Ovary (tissue), 3 donors: ENCODE data around the gene PTCH1.

Experiments
- EP300 ChIP-seq: sonication (generic); formaldehyde crosslinking; IDR thresholded peaks from one replicate; pipeline ENCODE4 v1.6.1; 2017; ENCODE audit warnings: antibody characterized with exemption
- POLR2A ChIP-seq: fragments of 450-650 bp; IDR thresholded peaks from one replicate; pipeline ENCODE4 v1.6.1; 2017; ENCODE audit warnings: antibody characterized with exemption, mild to moderate bottlenecking, moderate library complexity
- TF ChIP-seq, protein P1 (sequence below), 3 donors: fragments of 450-650 bp in 2 of 3; fragments of 200-600 bp in 1 of 3; IDR thresholded peaks; one replicate each; pipeline versions ENCODE4 v1.5.1 to v1.8.0; 2016 to 2022; ENCODE audit warnings: antibody characterized with exemption in 3 of 3, mild to moderate bottlenecking in 1 of 3
- donor health status: DM: no; HTN: no; CAD: no.

DNA sequence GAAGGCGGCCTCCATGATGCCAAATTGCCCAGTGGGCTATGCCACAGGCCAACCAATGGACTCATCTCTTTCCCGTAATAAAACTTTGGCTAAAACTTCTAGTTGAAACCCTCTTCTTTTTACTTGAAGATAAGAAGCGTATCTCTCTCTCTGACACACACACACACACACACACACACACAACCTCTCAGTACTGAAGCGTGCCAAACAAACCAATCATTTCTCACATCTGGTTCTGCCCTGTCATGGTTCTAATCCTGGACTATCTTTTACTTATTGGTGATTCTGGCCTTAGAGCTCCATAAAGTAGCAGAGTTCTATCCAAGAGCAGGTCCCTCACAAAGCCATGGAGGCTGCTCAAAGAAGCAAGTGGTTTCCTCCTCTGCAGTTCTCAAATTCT lies 64.6 kb downstream of the PTCH1 start:
- TF ChIP-seq, protein P1, sequence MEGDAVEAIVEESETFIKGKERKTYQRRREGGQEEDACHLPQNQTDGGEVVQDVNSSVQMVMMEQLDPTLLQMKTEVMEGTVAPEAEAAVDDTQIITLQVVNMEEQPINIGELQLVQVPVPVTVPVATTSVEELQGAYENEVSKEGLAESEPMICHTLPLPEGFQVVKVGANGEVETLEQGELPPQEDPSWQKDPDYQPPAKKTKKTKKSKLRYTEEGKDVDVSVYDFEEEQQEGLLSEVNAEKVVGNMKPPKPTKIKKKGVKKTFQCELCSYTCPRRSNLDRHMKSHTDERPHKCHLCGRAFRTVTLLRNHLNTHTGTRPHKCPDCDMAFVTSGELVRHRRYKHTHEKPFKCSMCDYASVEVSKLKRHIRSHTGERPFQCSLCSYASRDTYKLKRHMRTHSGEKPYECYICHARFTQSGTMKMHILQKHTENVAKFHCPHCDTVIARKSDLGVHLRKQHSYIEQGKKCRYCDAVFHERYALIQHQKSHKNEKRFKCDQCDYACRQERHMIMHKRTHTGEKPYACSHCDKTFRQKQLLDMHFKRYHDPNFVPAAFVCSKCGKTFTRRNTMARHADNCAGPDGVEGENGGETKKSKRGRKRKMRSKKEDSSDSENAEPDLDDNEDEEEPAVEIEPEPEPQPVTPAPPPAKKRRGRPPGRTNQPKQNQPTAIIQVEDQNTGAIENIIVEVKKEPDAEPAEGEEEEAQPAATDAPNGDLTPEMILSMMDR (IDR thresholded peaks at IDR 0.05) = no peak
- TF ChIP-seq POLR2A (no peak), EP300 (no peak)
